ENCODE data around the gene SELL.
A peak's percentile ranks its signal among the peaks of the same experiment; 100 is the strongest.

The SELL gene

GRCh38 chr1:169712309-169712631, 850 bp upstream of the SELL start:
- Histone ChIP-seq H3K4me1 (ENCODE audit: insufficient read depth, low read length, severe bottlenecking) (peaks cover 35% of the 10 kb centered on the region), H3K9ac (ENCODE audit: low read length) (no peak overlapping the region), H4K20me1 (ENCODE audit: insufficient read depth, low read length) (no peaks in the 10 kb centered on the region), H3K9me2 (ENCODE audit: low read depth, low read length) (no peaks in the 10 kb centered on the region), H3F3A (ENCODE audit: insufficient read depth, low read length) (no peaks in the 10 kb centered on the region), H3K27ac (ENCODE audit: low read depth, low read length, poor library complexity, severe bottlenecking) (no peak overlapping the region), H3K36me3 (ENCODE audit: insufficient read depth, low read length) (no peaks in the 10 kb centered on the region; the same call in 1 of the 2 replicates), H2AFZ (ENCODE audit: low read length) (no peak overlapping the region), H3K4me3 (ENCODE audit: low read depth, low read length, poor library complexity, severe bottlenecking) (no peak overlapping the region), H3K79me2 (ENCODE audit: insufficient read depth, low read length) (no peaks in the 10 kb centered on the region), H3K4me2 (ENCODE audit: low read length) (peak overlapping the region; percentile 66; the same call in 1 of the 2 replicates), H3K27me3 (ENCODE audit: insufficient read depth, low read length) (no peaks in the 10 kb centered on the region), H3K9me3 (ENCODE audit: low read length) (no peaks in the 10 kb centered on the region)
- TF ChIP-seq EZH2 (IDR thresholded peaks at IDR 0.05; ENCODE audit: borderline replicate concordance, low read length): no peak
- no peak for TF ChIP-seq CTCF (IDR thresholded peaks at IDR 0.05; ENCODE audit: low read length)

GRCh38 chr1:169708647-169709046, 2.8 kb downstream of the SELL start:
- H3K27ac ChIP-seq (ENCODE audit: low read depth, low read length, poor library complexity, severe bottlenecking): no peak overlapping the region
- no peaks in the 10 kb centered on the region for H3K9me2 ChIP-seq (ENCODE audit: low read depth, low read length)
- no peaks in the 10 kb centered on the region for H3K79me2 ChIP-seq (ENCODE audit: insufficient read depth, low read length)
- peak overlapping the region; percentile 39; the same call in 1 of the 2 replicates for H3K4me2 ChIP-seq (ENCODE audit: low read length)
- no peak for TF ChIP-seq EZH2 (IDR thresholded peaks at IDR 0.05; ENCODE audit: borderline replicate concordance, low read length)
- TF ChIP-seq CTCF (IDR thresholded peaks at IDR 0.05; ENCODE audit: low read length): no peak
- H3K9ac ChIP-seq (ENCODE audit: low read length): no peak overlapping the region; the same call in 1 of the 2 replicates
- no peaks in the 10 kb centered on the region for H3K27me3 ChIP-seq (ENCODE audit: insufficient read depth, low read length)
- peaks cover 37% of the 10 kb centered on the region for H3K4me1 ChIP-seq (ENCODE audit: insufficient read depth, low read length, severe bottlenecking)
- H4K20me1 ChIP-seq (ENCODE audit: insufficient read depth, low read length): no peaks in the 10 kb centered on the region
- no peaks in the 10 kb centered on the region for H3K9me3 ChIP-seq (ENCODE audit: low read length)
- H3F3A ChIP-seq (ENCODE audit: insufficient read depth, low read length): no peaks in the 10 kb centered on the region
- H2AFZ ChIP-seq (ENCODE audit: low read length): 0 out of 2 replicates have a peak overlapping the region, but pooled peaks have one; percentile 4
- peak overlapping the region; percentile 14 for H3K4me3 ChIP-seq (ENCODE audit: low read depth, low read length, poor library complexity, severe bottlenecking)
- no peaks in the 10 kb centered on the region for H3K36me3 ChIP-seq (ENCODE audit: insufficient read depth, low read length)

GRCh38 chr1:169707912-169708604, 3.4 kb downstream of the SELL start:
- Histone ChIP-seq H3K27ac (ENCODE audit: low read depth, low read length, poor library complexity, severe bottlenecking) (no peak overlapping the region), H3K9ac (ENCODE audit: low read length) (no peak overlapping the region; the same call in 1 of the 2 replicates), H3K4me2 (ENCODE audit: low read length) (peak overlapping the region; percentile 39; the same call in 1 of the 2 replicates), H3K79me2 (ENCODE audit: insufficient read depth, low read length) (no peaks in the 10 kb centered on the region), H3K36me3 (ENCODE audit: insufficient read depth, low read length) (no peaks in the 10 kb centered on the region), H4K20me1 (ENCODE audit: insufficient read depth, low read length) (no peaks in the 10 kb centered on the region), H3F3A (ENCODE audit: insufficient read depth, low read length) (no peaks in the 10 kb centered on the region), H3K9me3 (ENCODE audit: low read length) (no peaks in the 10 kb centered on the region), H3K4me3 (ENCODE audit: low read depth, low read length, poor library complexity, severe bottlenecking) (peak overlapping the region; percentile 14), H2AFZ (ENCODE audit: low read length) (0 out of 2 replicates have a peak overlapping the region, but pooled peaks have one; percentile 4), H3K4me1 (ENCODE audit: insufficient read depth, low read length, severe bottlenecking) (peaks cover 43% of the 10 kb centered on the region), H3K9me2 (ENCODE audit: low read depth, low read length) (no peaks in the 10 kb centered on the region), H3K27me3 (ENCODE audit: insufficient read depth, low read length) (no peaks in the 10 kb centered on the region)
- TF ChIP-seq EZH2 (IDR thresholded peaks at IDR 0.05; ENCODE audit: borderline replicate concordance, low read length) (no peak), CTCF (IDR thresholded peaks at IDR 0.05; ENCODE audit: low read length) (no peak)
